ENCODE measurements around the gene TTLL6.

Gene TTLL6

GRCh38 chr17:48819466-48819865 is 2.4 kb upstream of the TTLL6 start:
- H3K9me3 ChIP-seq = no peaks in the 10 kb centered on the region
- peaks cover 0 to 44% of the 10 kb centered on the region in 2 donors for H3K27me3 ChIP-seq
- H3K27ac ChIP-seq = no peak overlapping the region
- no peak for DNase-seq
- H3K36me3 ChIP-seq = no peaks in the 10 kb centered on the region
- intact Hi-C loops (cut with DNase I; ENCODE audit: low total_unique reads) = no loop called here
- TF ChIP-seq CTCF (IDR thresholded peaks at IDR 0.05) = no peak
- peaks cover 0 to 20% (median 16%) of the 10 kb centered on the region in 4 donors for H3K4me1 ChIP-seq
- H3K4me3 ChIP-seq = no peak overlapping the region

GRCh38 chr17:48818361-48818841 is 1.4 kb upstream of the TTLL6 start:
- intact Hi-C loops (cut with DNase I; ENCODE audit: low total_unique reads) = no loop called here
- H3K27me3 ChIP-seq = peaks cover 0 to 38% of the 10 kb centered on the region in 2 donors
- no peaks in the 10 kb centered on the region for H3K9me3 ChIP-seq
- TF ChIP-seq CTCF (IDR thresholded peaks at IDR 0.05) = no peak
- no peaks in the 10 kb centered on the region for H3K36me3 ChIP-seq
- H3K27ac ChIP-seq = no peak overlapping the region
- no peak overlapping the region for H3K4me3 ChIP-seq
- no peak for DNase-seq
- H3K4me1 ChIP-seq = peaks cover 0 to 20% (median 16%) of the 10 kb centered on the region in 4 donors

- Histone ChIP-seq H3K36me3 (no peaks in the 10 kb centered on the region), H3K27ac (no peak overlapping the region), H3K4me1 (peaks cover 0 to 20% (median 16%) of the 10 kb centered on the region in 4 donors), H3K9me3 (no peaks in the 10 kb centered on the region), H3K27me3 (peaks cover 0 to 46% of the 10 kb centered on the region in 2 donors), H3K4me3 (peak overlapping the region; percentile 33 to 55)
- intact Hi-C loops (cut with DNase I; ENCODE audit: low total_unique reads) = no loop called here
- no peak for TF ChIP-seq CTCF (IDR thresholded peaks at IDR 0.05)
- DNase-seq = no peak
These were observed 623 bp downstream of the TTLL6 start for GRCh38 chr17:48816438-48816773.

GRCh38 chr17:48815311-48815710 is 1.7 kb downstream of the TTLL6 start:
- Histone ChIP-seq H3K27me3 (peaks cover 0 to 40% of the 10 kb centered on the region in 2 donors), H3K27ac (no peak overlapping the region), H3K9me3 (no peaks in the 10 kb centered on the region), H3K4me1 (peaks cover 0 to 20% (median 16%) of the 10 kb centered on the region in 4 donors), H3K36me3 (no peaks in the 10 kb centered on the region), H3K4me3 (no peak overlapping the region)
- DNase-seq = no peak
- intact Hi-C loops (cut with DNase I; ENCODE audit: low total_unique reads) = loop anchor here (2.0 kb wide), 1 partner anchor 63 kb away; no protein-coding TSS in a partner anchor
- no peak for TF ChIP-seq CTCF (IDR thresholded peaks at IDR 0.05)

GRCh38 chr17:48814504-48814903 is 2.5 kb downstream of the TTLL6 start:
- no peak overlapping the region for H3K4me3 ChIP-seq
- H3K4me1 ChIP-seq = peaks cover 0 to 20% (median 16%) of the 10 kb centered on the region in 4 donors
- peak in 1 of 2 donors; percentile 61 for DNase-seq
- TF ChIP-seq CTCF (IDR thresholded peaks at IDR 0.05) = peak; percentile 73 to 74
- peaks cover 0 to 35% of the 10 kb centered on the region in 2 donors for H3K27me3 ChIP-seq
- H3K9me3 ChIP-seq = no peaks in the 10 kb centered on the region
- intact Hi-C loops (cut with DNase I; ENCODE audit: low total_unique reads) = loop anchor here (2.0 kb wide), 1 partner anchor 64 kb away; no protein-coding TSS in a partner anchor
- no peaks in the 10 kb centered on the region for H3K36me3 ChIP-seq
- H3K27ac ChIP-seq = no peak overlapping the region

- intact Hi-C loops (cut with DNase I; ENCODE audit: low total_unique reads) = no loop called here
- Histone ChIP-seq H3K27me3 (peaks cover 0 to 28% of the 10 kb centered on the region in 2 donors), H3K36me3 (no peaks in the 10 kb centered on the region), H3K9me3 (no peaks in the 10 kb centered on the region), H3K4me1 (peaks cover 0 to 8% (median 7%) of the 10 kb centered on the region in 4 donors), H3K27ac (no peak overlapping the region), H3K4me3 (no peak overlapping the region)
- no peak for DNase-seq
- no peak for TF ChIP-seq CTCF (IDR thresholded peaks at IDR 0.05)
These were observed 5.0 kb downstream of the TTLL6 start for GRCh38 chr17:48812001-48812400.
